K562 (cell line): ENCODE measurements around the gene CERS2. TPM values are rescaled to one million over a fixed set of nuclear protein-coding genes. Genes with fewer than 3 reads are reported as not detected.

ENCODE experiments used
- ADNP ChIP-seq: fragments of 200-800 bp; sonication (Bioruptor generic); IDR thresholded peaks from 2 replicates; pipeline ENCODE4 v1.6.1; 2016; ENCODE audit warnings: missing genetic modification characterization, missing compliant biosample characterization
- ARID4B ChIP-seq: sonication (generic); formaldehyde crosslinking; IDR thresholded peaks from 2 replicates; pipeline ENCODE4 v1.8.0; 2022; ENCODE audit warnings: mild to moderate bottlenecking, missing genetic modification reagents
- ETV5 ChIP-seq: sonication (generic); formaldehyde crosslinking; IDR thresholded peaks from 2 replicates; pipeline ENCODE4 v1.4.0; 2020; ENCODE audit warnings: low read depth, mild to moderate bottlenecking, missing genetic modification reagents
- FOXJ3 ChIP-seq: sonication (generic); formaldehyde crosslinking; IDR thresholded peaks from 2 replicates; pipeline ENCODE4 v1.4.0; 2020; ENCODE audit warnings: mild to moderate bottlenecking, missing genetic modification reagents
- GABPA ChIP-seq: fragments of 200-800 bp; sonication (Bioruptor generic); conservative IDR thresholded peaks from 2 replicates; pipeline ENCODE4 v1.6.1; 2016; ENCODE audit warnings: low read depth, missing genetic modification characterization, missing compliant biosample characterization
- GTF2F1 ChIP-seq: IDR thresholded peaks from 2 replicates; pipeline ENCODE4 v1.6.1; 2011; ENCODE audit warnings: low read depth, low read length, improper control_type of control experiment
- PHF8 ChIP-seq: fragments of 200-600 bp; sonication (generic); IDR thresholded peaks from 2 replicates; pipeline ENCODE4 v1.6.1; 2012; ENCODE audit warnings: mixed run types, mild to moderate bottlenecking, inconsistent platforms, low read length, moderate library complexity, borderline replicate concordance
- POLR2AphosphoS2 ChIP-seq: IDR thresholded peaks from 2 replicates; pipeline ENCODE4 v1.6.1; 2012; ENCODE audit warnings: low read length, improper control_type of control experiment
- TCF15 ChIP-seq: fragments of 250-450 bp; sonication (Bioruptor Pico); IDR thresholded peaks from 2 replicates; pipeline ENCODE4 v1.8.0; 2022; ENCODE audit warnings: moderate library complexity, mild to moderate bottlenecking, inconsistent platforms
- THRB ChIP-seq: fragments of 450-650 bp; formaldehyde crosslinking; conservative IDR thresholded peaks from 2 replicates; pipeline ENCODE4 v1.4.0; 2022; ENCODE audit warnings: mild to moderate bottlenecking, missing genetic modification characterization
- XRCC3 ChIP-seq: fragments of 450-650 bp; IDR thresholded peaks from 2 replicates; pipeline ENCODE4 v1.6.1; 2017; ENCODE audit warnings: mild to moderate bottlenecking, moderate library complexity
- polyA plus RNA-seq, 8 experiments: library from polyadenylated mRNA; depleted of rRNA in 4 of 8; stranded (reverse) in 5 of 8; unstranded in 3 of 8; fragments of >200 nt; fragmentation: Nextera tagmentation in 2 of 8; fragmentation: Illumina TruSeq in 1 of 8; extraction: Ambion mirVana in 2 of 8; extraction: Trizol in 1 of 8; gene quantifications; 2 replicates each; pipeline versions ENCODE4 v1.2.1 to v1.2.3, GENCODE V29; 2011 to 2014; ENCODE audit warnings: inconsistent platforms in 1 of 8, missing spikeins in 1 of 8
- total RNA-seq, 7 experiments: library from RNA; depleted of rRNA in 6 of 7; stranded (reverse); fragments of >200 nt in 6 of 7; fragmentation: Illumina TruSeq in 2 of 7; extraction: Trizol in 2 of 7; gene quantifications; 2 replicates each; pipeline versions ENCODE4 v1.2.1 to v1.2.3, GENCODE V29; 2011 to 2021; ENCODE audit warnings: low replicate concordance in 1 of 7
- TF ChIP-seq, protein P1 (sequence below): fragments of 450-650 bp; IDR thresholded peaks from 2 replicates; pipeline ENCODE4 v1.6.1; 2016; ENCODE audit warnings: low read depth
- TF ChIP-seq, protein P2 (sequence below): sonication (generic); formaldehyde crosslinking; IDR thresholded peaks from 2 replicates; pipeline ENCODE4 v1.8.1; 2022; ENCODE audit warnings: missing genetic modification reagents

Gene CERS2
- total and polyA plus RNA-seq, 9 of the 15 experiments (the other 6 are each of a cell fraction or from before 2014, with no cell fraction given), result 23.4 to 295 (median 132) TPM

DNA sequence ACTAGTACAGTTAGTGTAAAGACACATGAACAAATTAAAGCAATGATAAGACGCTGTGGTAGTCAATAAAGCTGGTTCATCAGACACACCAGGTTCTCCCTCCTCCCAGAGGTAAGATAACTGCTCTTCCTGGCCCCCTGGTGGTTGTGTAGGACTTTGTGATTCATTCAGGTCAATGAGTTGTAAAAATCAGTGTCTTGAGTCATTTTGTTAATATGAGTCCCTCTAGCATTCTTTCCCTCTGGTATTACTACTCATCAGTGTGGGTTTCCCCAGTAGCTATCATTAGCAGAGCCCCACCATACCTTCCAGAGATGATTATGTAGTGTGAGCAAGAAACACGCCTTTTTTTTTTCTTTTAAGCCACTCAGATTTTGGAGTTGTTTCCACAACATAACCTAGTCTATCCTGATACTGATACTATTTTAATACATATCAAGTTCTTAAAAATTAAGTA, 52.1 kb downstream of the CERS2 start (continued):
- TF ChIP-seq THRB (CRISPR knock-in tag), result no peak
- no peak for TF ChIP-seq XRCC3
- TF ChIP-seq, protein P1, sequence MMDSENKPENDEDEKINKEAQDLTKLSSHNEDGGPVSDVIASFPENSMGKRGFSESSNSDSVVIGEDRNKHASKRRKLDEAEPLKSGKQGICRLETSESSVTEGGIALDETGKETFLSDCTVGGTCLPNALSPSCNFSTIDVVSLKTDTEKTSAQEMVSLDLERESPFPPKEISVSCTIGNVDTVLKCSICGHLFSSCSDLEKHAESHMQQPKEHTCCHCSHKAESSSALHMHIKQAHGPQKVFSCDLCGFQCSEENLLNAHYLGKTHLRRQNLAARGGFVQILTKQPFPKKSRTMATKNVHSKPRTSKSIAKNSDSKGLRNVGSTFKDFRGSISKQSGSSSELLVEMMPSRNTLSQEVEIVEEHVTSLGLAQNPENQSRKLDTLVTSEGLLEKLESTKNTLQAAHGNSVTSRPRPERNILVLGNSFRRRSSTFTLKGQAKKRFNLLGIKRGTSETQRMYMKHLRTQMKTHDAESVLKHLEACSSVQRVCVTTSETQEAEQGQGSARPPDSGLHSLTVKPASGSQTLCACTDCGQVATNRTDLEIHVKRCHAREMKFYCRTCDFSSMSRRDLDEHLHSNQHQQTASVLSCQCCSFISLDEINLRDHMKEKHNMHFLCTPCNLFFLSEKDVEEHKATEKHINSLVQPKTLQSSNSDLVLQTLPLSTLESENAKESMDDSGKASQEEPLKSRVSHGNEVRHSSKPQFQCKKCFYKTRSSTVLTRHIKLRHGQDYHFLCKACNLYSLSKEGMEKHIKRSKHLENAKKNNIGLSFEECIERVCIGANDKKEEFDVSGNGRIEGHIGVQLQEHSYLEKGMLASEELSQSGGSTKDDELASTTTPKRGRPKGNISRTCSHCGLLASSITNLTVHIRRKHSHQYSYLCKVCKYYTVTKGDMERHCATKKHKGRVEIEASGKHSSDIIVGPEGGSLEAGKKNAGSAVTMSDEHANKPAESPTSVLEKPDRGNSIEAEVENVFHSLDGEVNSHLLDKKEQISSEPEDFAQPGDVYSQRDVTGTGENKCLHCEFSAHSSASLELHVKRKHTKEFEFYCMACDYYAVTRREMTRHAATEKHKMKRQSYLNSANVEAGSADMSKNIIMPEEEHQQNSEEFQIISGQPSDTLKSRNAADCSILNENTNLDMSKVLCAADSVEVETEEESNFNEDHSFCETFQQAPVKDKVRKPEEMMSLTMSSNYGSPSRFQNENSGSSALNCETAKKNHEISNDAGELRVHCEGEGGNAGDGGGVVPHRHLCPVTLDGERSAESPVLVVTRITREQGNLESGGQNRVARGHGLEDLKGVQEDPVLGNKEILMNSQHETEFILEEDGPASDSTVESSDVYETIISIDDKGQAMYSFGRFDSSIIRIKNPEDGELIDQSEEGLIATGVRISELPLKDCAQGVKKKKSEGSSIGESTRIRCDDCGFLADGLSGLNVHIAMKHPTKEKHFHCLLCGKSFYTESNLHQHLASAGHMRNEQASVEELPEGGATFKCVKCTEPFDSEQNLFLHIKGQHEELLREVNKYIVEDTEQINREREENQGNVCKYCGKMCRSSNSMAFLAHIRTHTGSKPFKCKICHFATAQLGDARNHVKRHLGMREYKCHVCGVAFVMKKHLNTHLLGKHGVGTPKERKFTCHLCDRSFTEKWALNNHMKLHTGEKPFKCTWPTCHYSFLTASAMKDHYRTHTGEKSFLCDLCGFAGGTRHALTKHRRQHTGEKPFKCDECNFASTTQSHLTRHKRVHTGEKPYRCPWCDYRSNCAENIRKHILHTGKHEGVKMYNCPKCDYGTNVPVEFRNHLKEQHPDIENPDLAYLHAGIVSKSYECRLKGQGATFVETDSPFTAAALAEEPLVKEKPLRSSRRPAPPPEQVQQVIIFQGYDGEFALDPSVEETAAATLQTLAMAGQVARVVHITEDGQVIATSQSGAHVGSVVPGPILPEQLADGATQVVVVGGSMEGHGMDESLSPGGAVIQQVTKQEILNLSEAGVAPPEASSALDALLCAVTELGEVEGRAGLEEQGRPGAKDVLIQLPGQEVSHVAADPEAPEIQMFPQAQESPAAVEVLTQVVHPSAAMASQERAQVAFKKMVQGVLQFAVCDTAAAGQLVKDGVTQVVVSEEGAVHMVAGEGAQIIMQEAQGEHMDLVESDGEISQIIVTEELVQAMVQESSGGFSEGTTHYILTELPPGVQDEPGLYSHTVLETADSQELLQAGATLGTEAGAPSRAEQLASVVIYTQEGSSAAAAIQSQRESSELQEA, result no peak
- TF ChIP-seq POLR2AphosphoS2, result no peak
- no peak for TF ChIP-seq TCF15 (CRISPR knock-in tag)
- TF ChIP-seq ADNP (tag), result no peak
- no peak for TF ChIP-seq ARID4B (CRISPR knock-in tag)
- TF ChIP-seq, protein P2, sequence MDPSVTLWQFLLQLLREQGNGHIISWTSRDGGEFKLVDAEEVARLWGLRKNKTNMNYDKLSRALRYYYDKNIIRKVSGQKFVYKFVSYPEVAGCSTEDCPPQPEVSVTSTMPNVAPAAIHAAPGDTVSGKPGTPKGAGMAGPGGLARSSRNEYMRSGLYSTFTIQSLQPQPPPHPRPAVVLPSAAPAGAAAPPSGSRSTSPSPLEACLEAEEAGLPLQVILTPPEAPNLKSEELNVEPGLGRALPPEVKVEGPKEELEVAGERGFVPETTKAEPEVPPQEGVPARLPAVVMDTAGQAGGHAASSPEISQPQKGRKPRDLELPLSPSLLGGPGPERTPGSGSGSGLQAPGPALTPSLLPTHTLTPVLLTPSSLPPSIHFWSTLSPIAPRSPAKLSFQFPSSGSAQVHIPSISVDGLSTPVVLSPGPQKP (CRISPR knock-in tag), result no peak
- TF ChIP-seq ETV5, result no peak
- TF ChIP-seq PHF8, result no peak
- no peak for TF ChIP-seq GABPA
- TF ChIP-seq FOXJ3 (CRISPR knock-in tag), result no peak
- no peak for TF ChIP-seq GTF2F1
